Measurements from ENCODE around the gene ATF7IP2. TPM values are rescaled to one million over a fixed set of nuclear protein-coding genes. Genes with fewer than 3 reads are reported as not detected.
"Not testable (repeated sequence)": the region's sequence is repeated elsewhere in the genome, so short reads cannot be mapped to it uniquely, and the experiment has no call there.

The ATF7IP2 gene
- total and polyA plus RNA-seq, 2 experiments from 2014 or later = 26.0 to 93.5 TPM

- no peaks in the 10 kb centered on the region for H3K27me3 ChIP-seq
- no peaks in the 10 kb centered on the region for H3K9me3 ChIP-seq (ENCODE audit: low read depth)
- H3K36me3 ChIP-seq = no peaks in the 10 kb centered on the region
- H3K27ac ChIP-seq = no peak overlapping the region
- no peak for TF ChIP-seq CTCF (IDR thresholded peaks at IDR 0.05; ENCODE audit: low read depth, low read length)
- H3K4me3 ChIP-seq = no peak overlapping the region
- no peaks in the 10 kb centered on the region for H3K4me1 ChIP-seq (ENCODE audit: low read depth)
- DNase-seq (ENCODE audit: low read depth in 1 of 2, low spot score in 1 of 2) = no peak
Observed at GRCh38 chr16:10419701-10420100, 33.8 kb downstream of the ATF7IP2 start.

- Histone ChIP-seq H3K4me1 (ENCODE audit: low read depth) (no peaks in the 10 kb centered on the region), H3K27ac (no peak overlapping the region), H3K9me3 (ENCODE audit: low read depth) (no peaks in the 10 kb centered on the region), H3K4me3 (no peak overlapping the region), H3K27me3 (no peaks in the 10 kb centered on the region), H3K36me3 (no peaks in the 10 kb centered on the region)
- no peak for DNase-seq (ENCODE audit: low read depth in 1 of 2, low spot score in 1 of 2)
- TF ChIP-seq CTCF (IDR thresholded peaks at IDR 0.05; ENCODE audit: low read depth, low read length) = no peak
Observed at GRCh38 chr16:10421596-10421995, 35.7 kb downstream of the ATF7IP2 start.

GRCh38 chr16:10428433-10429168 is 42.7 kb downstream of the ATF7IP2 start:
- Histone ChIP-seq H3K4me1 (ENCODE audit: low read depth) (peaks cover 4% of the 10 kb centered on the region), H3K9me3 (ENCODE audit: low read depth) (no peaks in the 10 kb centered on the region), H3K4me3 (no peak overlapping the region), H3K36me3 (peaks cover 8% of the 10 kb centered on the region), H3K27me3 (no peaks in the 10 kb centered on the region), H3K27ac (no peak overlapping the region)
- TF ChIP-seq CTCF (IDR thresholded peaks at IDR 0.05; ENCODE audit: low read depth, low read length) = no peak
- DNase-seq (ENCODE audit: low read depth in 1 of 2, low spot score in 1 of 2) = no peak

GRCh38 chr16:10429299-10429969 is 43.6 kb downstream of the ATF7IP2 start:
- H3K36me3 ChIP-seq = peaks cover 17% of the 10 kb centered on the region
- not testable (repeated sequence) for H3K27ac ChIP-seq, H3K27me3 ChIP-seq

GRCh38 chr16:10441726-10442125 is 55.9 kb downstream of the ATF7IP2 start:
- no peaks in the 10 kb centered on the region for H3K27me3 ChIP-seq
- no peak overlapping the region for H3K4me3 ChIP-seq
- peaks cover 25% of the 10 kb centered on the region for H3K36me3 ChIP-seq
- no peak overlapping the region for H3K27ac ChIP-seq
- H3K4me1 ChIP-seq (ENCODE audit: low read depth) = no peaks in the 10 kb centered on the region
- TF ChIP-seq CTCF (IDR thresholded peaks at IDR 0.05; ENCODE audit: low read depth, low read length) = no peak
- DNase-seq (ENCODE audit: low read depth in 1 of 2, low spot score in 1 of 2) = no peak
- H3K9me3 ChIP-seq (ENCODE audit: low read depth) = peaks cover 3% of the 10 kb centered on the region

More at GRCh38 chr16:10429299-10429969, 43.6 kb downstream of the ATF7IP2 start:
- not testable (repeated sequence) for H3K4me3 ChIP-seq; H3K4me1 ChIP-seq (ENCODE audit: low read depth); H3K9me3 ChIP-seq (ENCODE audit: low read depth); DNase-seq (ENCODE audit: low read depth in 1 of 2, low spot score in 1 of 2)

- Histone ChIP-seq H3K27ac (no peak overlapping the region), H3K9me3 (ENCODE audit: low read depth) (no peaks in the 10 kb centered on the region), H3K27me3 (no peaks in the 10 kb centered on the region), H3K4me1 (ENCODE audit: low read depth) (no peaks in the 10 kb centered on the region), H3K4me3 (no peak overlapping the region), H3K36me3 (peaks cover 21% of the 10 kb centered on the region)
- TF ChIP-seq CTCF (IDR thresholded peaks at IDR 0.05; ENCODE audit: low read depth, low read length) = no peak
- DNase-seq (ENCODE audit: low read depth in 1 of 2, low spot score in 1 of 2) = no peak
Observed at GRCh38 chr16:10447289-10447688, 61.4 kb downstream of the ATF7IP2 start.

- not testable (repeated sequence) for H3K27ac ChIP-seq; H3K9me3 ChIP-seq (ENCODE audit: low read depth); H3K4me3 ChIP-seq; H3K4me1 ChIP-seq (ENCODE audit: low read depth); H3K27me3 ChIP-seq; DNase-seq (ENCODE audit: low read depth in 1 of 2, low spot score in 1 of 2); H3K36me3 ChIP-seq
Observed at GRCh38 chr16:10452208-10453158, 66.6 kb downstream of the ATF7IP2 start.
